ENCODE measurements around the gene SRGAP3. TPM values are rescaled to one million over a fixed set of nuclear protein-coding genes. Genes with fewer than 3 reads are reported as not detected.
"Not testable (repeated sequence)": the region's sequence is repeated elsewhere in the genome, so short reads cannot be mapped to it uniquely, and the experiment has no call there.

SRGAP3 gene
- total RNA-seq, 2 experiments from 2014 or later = 2.2 to 3.5 TPM

DNA sequence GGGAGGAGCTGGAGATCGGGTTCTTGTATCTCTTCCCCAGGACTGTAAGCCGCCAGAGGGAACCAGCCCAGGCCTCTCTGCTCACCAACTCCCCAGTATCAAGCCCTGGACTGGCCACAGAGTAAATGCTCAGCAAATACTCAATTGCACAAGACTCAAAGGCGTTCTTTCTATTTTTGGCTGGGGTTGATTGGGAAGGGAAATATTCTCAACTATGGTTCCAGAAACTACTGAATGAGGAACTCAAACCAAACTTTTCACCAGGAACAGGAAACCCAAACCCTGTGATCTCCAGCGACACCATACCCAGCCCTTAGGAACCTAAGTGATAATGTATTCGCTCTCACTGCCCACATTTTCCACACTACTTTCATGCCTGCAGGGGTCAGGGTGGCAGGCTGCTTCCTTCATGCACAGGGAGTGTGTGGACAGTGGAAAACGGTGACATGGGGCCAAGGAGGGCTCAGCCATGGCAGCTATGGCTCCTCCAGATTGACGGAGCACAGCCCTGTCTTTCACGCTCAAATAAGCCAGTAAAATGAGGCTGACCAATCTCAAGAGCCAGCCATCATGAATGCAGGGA lies 161.5 kb downstream of the SRGAP3 start:
- ChIA-PET POLR2A (no interaction called here), CTCF (no interaction called here)
- H3K4me1 Mint-ChIP-seq (ENCODE audit: low read depth) = no peaks in the 10 kb centered on the region
- H3K27ac Mint-ChIP-seq = no peak overlapping the region
- H3K27me3 Mint-ChIP-seq = no peaks in the 10 kb centered on the region
- no peaks in the 10 kb centered on the region for H3K36me3 Mint-ChIP-seq
- no peak overlapping the region for H3K4me3 Mint-ChIP-seq
- no peaks in the 10 kb centered on the region for H3K9me3 Mint-ChIP-seq
- intact Hi-C loops (cut with micrococcal nuclease) = no loop called here
- no peak for DNase-seq

DNA sequence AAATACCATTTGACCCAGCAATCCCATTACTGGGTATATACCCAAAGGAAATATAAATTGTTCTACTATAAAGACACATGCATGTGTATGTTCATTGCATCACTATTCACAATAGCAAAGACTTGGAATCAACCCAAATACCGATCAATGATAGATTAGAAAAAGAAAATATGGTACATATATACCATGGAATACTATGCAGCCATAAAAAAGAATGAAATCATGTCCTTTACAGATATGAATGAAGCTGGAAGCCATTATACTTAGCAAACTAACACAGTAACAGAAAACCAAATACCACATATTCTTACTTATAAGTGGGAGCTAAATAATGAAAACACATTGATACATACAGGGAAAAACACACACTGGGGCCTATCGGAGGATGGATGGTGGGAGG lies 164.0 kb downstream of the SRGAP3 start:
- H3K4me3 Mint-ChIP-seq; H3K27ac Mint-ChIP-seq; POLR2A ChIA-PET; H3K27me3 Mint-ChIP-seq; H3K36me3 Mint-ChIP-seq; H3K9me3 Mint-ChIP-seq; intact Hi-C loops (cut with micrococcal nuclease); H3K4me1 Mint-ChIP-seq (ENCODE audit: low read depth); DNase-seq: not testable (repeated sequence)
- CTCF ChIA-PET = interaction anchor here (1.4 kb wide), 1 partner anchor 218 kb away, joined by 5 read pairs; no protein-coding TSS in a partner anchor

DNA sequence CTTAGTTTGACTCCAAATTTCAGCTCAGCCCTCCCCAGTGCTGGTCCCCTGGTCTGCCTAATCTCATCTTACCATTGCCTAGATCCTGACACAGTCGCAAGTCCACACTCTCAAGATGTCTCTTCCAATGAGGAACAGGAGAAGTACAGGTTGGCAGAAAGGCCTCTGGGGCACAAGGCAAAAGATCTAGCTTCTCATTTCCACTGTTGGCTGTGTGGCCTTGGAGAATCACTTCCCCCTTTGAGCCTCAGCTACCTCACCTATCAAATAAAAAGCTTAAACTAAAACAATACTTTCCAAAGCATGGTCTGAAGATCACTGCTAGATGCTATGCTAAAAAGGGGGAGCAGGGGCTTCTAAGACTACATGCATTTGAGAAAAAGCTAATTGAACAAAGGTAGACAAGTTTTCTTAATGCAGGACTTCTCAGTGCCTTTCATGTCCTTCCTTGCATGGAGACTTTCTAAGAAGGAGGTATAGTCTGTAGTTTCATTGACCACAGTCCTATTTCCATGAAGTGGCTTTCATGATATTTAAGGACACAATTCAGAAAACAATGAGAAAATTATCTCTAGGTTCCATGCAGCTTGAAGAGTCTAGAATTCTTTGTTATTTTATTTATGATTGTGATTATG lies 168.1 kb downstream of the SRGAP3 start:
- ChIA-PET POLR2A (no interaction called here), CTCF (interaction anchor here (1.9 kb wide), 1 partner anchor 93 kb away, joined by 5 read pairs; no protein-coding TSS in a partner anchor)
- H3K36me3 Mint-ChIP-seq = no peaks in the 10 kb centered on the region
- intact Hi-C loops (cut with micrococcal nuclease) = no loop called here
- DNase-seq = no peak
- peaks cover 9% of the 10 kb centered on the region for H3K4me1 Mint-ChIP-seq (ENCODE audit: low read depth)
- H3K4me3 Mint-ChIP-seq = no peak overlapping the region
- peaks cover 2% of the 10 kb centered on the region for H3K27me3 Mint-ChIP-seq
- H3K27ac Mint-ChIP-seq = no peak overlapping the region
- no peaks in the 10 kb centered on the region for H3K9me3 Mint-ChIP-seq

DNA sequence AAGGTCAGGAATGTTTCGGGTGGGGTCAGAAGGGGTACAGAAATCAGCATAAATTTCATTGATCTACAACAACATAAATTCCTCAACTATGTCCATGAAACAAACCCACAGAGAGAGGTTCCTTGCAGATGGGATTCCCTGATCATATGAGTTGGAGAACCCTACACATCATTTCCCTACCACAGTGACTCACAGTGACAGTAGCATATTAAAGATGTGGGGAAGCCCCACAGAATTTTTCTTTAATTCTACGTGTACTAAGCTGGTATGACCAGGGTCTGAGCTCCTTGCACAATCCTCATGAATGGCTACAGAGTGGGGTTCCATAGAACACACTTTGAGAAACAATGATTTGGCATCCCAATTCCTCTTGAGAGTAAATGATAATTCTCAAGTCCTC lies 169.3 kb downstream of the SRGAP3 start:
- H3K4me3 Mint-ChIP-seq = no peak overlapping the region
- DNase-seq = no peak
- POLR2A ChIA-PET = no interaction called here
- intact Hi-C loops (cut with micrococcal nuclease) = no loop called here
- H3K27ac Mint-ChIP-seq = no peak overlapping the region
- H3K36me3 Mint-ChIP-seq = no peaks in the 10 kb centered on the region
- CTCF ChIA-PET = interaction anchor here (1.9 kb wide), 1 partner anchor 92 kb away, joined by 5 read pairs; no protein-coding TSS in a partner anchor
- no peaks in the 10 kb centered on the region for H3K9me3 Mint-ChIP-seq
- H3K4me1 Mint-ChIP-seq (ENCODE audit: low read depth) = peaks cover 9% of the 10 kb centered on the region
- H3K27me3 Mint-ChIP-seq = peaks cover 2% of the 10 kb centered on the region

DNA sequence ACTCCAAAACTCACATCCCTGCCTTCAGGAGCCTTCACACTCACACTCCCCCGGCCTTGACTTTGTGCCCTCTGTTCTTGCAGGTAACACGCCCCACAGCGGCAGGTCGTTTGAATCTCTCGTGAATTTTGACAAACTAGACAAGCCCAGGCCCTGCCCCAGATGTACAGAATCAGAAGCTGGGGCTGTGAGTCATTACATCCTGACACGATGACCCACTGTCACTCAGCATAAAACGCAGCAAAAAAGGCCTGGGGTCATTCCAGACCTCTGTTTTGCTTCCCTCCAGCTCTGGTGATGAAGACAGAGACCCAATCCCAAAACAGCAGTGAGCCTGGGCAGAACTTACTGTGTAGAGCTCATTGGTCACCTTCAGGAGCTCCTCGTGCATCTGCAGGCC lies 169.8 kb downstream of the SRGAP3 start:
- Mint-ChIP-seq H3K36me3 (no peaks in the 10 kb centered on the region), H3K27ac (no peak overlapping the region), H3K4me3 (no peak overlapping the region), H3K9me3 (no peaks in the 10 kb centered on the region), H3K27me3 (peaks cover 2% of the 10 kb centered on the region), H3K4me1 (ENCODE audit: low read depth) (peaks cover 9% of the 10 kb centered on the region)
- ChIA-PET POLR2A (no interaction called here), CTCF (interaction anchor here (1.9 kb wide), 1 partner anchor 92 kb away, joined by 5 read pairs; no protein-coding TSS in a partner anchor)
- intact Hi-C loops (cut with micrococcal nuclease) = loop anchor here (5.0 kb wide), 1 partner anchor 223 kb away; no protein-coding TSS in a partner anchor
- DNase-seq = no peak

DNA sequence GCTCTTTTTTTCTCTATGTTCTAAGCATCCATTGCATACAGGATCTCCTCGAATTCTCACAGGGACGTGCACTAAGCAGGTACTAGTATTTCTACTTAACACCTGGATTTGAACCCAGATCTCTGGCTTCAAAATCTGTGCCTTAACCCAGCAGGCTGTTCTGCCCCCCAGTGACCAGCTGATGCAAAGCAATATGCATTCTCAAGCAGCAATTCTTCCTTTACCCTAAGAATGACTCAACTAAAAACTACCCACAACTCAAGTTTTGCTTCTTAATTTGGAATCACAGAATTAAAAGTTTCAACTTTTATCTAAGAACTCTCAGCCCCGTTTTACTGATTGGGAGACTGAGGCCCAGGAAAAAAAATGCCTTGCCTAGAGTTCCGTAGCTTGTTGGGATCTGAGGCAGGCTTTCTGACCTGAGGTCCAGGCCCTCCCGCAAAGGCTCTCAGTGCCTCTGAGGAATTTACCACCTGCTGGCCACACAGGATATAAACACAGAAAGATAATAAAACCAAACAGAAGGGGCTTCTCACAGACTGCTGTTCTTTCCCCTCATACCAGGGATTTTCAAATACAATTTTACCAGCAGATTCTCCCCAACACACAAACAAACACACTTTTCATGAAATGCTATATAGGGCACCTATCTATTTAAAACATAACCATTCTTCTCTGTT lies 170.7 kb downstream of the SRGAP3 start:
- CTCF ChIA-PET = no interaction called here
- POLR2A ChIA-PET = no interaction called here
- Mint-ChIP-seq H3K27ac (no peak overlapping the region), H3K4me3 (no peak overlapping the region), H3K4me1 (ENCODE audit: low read depth) (peaks cover 9% of the 10 kb centered on the region), H3K36me3 (no peaks in the 10 kb centered on the region), H3K9me3 (no peaks in the 10 kb centered on the region), H3K27me3 (peaks cover 2% of the 10 kb centered on the region)
- DNase-seq = peak; percentile 18
- intact Hi-C loops (cut with micrococcal nuclease) = loop anchor here (5.0 kb wide), 1 partner anchor 224 kb away; no protein-coding TSS in a partner anchor

DNA sequence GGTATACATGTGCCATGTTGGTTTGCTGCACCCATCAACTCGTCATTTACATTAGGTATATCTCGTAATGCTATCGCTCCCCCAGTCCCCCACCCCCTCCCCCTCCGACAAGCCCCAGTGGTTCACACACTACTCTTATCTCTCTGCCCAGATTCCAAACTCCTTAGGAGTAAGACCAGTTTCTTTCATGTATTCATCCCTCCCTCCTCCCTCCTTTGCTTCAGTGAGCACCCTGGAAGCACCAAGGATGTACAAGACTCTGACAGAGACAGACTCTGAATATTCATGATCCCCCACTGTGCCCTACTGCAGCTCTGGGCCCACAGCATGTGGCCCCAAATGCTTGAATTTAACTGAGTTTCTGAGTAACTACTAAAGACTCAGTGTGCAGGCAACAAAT lies 172.4 kb downstream of the SRGAP3 start:
- ChIA-PET CTCF (interaction anchor here (0.6 kb wide), 1 partner anchor 63 kb away, joined by 3 read pairs; no protein-coding TSS in a partner anchor), POLR2A (no interaction called here)
- H3K27me3 Mint-ChIP-seq = peaks cover 2% of the 10 kb centered on the region
- H3K4me3 Mint-ChIP-seq = no peak overlapping the region
- no peaks in the 10 kb centered on the region for H3K9me3 Mint-ChIP-seq
- intact Hi-C loops (cut with micrococcal nuclease) = loop anchor here (5.0 kb wide), 1 partner anchor 225 kb away; no protein-coding TSS in a partner anchor
- no peak for DNase-seq
- peaks cover 9% of the 10 kb centered on the region for H3K4me1 Mint-ChIP-seq (ENCODE audit: low read depth)
- H3K36me3 Mint-ChIP-seq = no peaks in the 10 kb centered on the region
- H3K27ac Mint-ChIP-seq = no peak overlapping the region

DNA sequence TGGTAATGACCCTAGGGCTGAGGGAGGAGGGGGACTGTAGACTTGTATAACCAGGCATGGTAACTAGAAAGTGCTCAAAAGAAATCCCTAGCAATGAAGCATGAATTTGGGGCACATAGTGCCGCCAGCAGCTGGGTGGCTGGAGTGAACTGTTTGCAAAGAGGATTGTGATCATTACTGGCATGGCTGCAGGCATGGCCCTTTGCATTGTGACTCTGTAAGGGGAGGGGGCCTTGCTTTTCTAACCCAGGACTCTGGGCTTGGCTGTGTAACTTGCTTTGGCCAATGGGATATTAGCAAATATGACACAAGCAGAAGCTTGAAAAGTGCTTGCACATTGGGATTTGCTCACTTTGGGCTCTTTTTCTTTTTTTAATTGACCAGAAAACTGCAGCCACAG lies 173.7 kb downstream of the SRGAP3 start:
- DNase-seq = no peak
- CTCF ChIA-PET = no interaction called here
- no peaks in the 10 kb centered on the region for H3K27me3 Mint-ChIP-seq

DNA sequence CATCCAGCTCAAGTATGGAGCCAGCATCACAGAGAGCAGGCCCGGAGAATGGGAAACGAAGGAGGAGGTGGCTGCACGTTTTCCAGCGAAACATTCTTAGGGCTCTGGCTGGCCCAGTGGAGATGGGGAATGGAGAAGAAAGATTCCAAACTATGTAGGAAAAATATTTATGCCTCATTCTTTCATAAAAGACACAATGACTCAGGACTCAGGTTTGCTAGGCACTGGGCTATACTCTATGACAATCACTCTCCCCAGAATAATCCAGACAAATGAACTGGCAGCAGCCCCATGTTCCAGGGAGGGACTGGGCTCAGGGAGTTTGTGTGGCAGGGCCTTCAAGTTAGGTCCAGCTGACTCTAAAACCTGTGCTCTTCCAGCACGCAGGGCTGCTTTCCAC lies 175.4 kb downstream of the SRGAP3 start:
- CTCF ChIA-PET = no interaction called here
- no peak for DNase-seq
- POLR2A ChIA-PET = no interaction called here

More for the DNA sequence above, 173.7 kb downstream of the SRGAP3 start:
- H3K4me1 Mint-ChIP-seq (ENCODE audit: low read depth) = peaks cover 9% of the 10 kb centered on the region
- intact Hi-C loops (cut with micrococcal nuclease) = loop anchor here (5.0 kb wide), 1 partner anchor 227 kb away; no protein-coding TSS in a partner anchor
- no peaks in the 10 kb centered on the region for H3K9me3 Mint-ChIP-seq
- H3K4me3 Mint-ChIP-seq = no peak overlapping the region
- no peak overlapping the region for H3K27ac Mint-ChIP-seq
- POLR2A ChIA-PET = no interaction called here
- no peaks in the 10 kb centered on the region for H3K36me3 Mint-ChIP-seq

DNA sequence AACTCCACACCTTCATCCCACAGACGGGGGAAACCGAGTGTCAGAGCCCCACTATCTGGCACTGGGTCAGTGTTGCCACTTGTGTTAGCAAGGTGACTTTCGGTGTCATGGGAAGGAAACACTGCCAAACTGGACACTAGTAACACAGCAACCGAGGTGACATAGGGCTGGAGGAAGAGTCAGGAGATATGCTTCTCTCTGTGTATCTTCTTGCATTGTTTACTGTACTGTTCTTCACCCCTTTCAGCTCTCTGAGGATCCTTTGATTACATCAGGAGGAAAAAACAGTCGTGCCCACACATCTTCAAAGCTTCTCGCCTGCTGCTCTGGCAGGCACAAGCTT lies 176.8 kb downstream of the SRGAP3 start:
- no peaks in the 10 kb centered on the region for H3K27me3 Mint-ChIP-seq
- H3K9me3 Mint-ChIP-seq = no peaks in the 10 kb centered on the region
- H3K4me3 Mint-ChIP-seq = no peak overlapping the region
- CTCF ChIA-PET = no interaction called here
- no peaks in the 10 kb centered on the region for H3K36me3 Mint-ChIP-seq
- DNase-seq = no peak
- POLR2A ChIA-PET = no interaction called here
- no peak overlapping the region for H3K27ac Mint-ChIP-seq
- intact Hi-C loops (cut with micrococcal nuclease) = no loop called here
- no peaks in the 10 kb centered on the region for H3K4me1 Mint-ChIP-seq (ENCODE audit: low read depth)

More for the DNA sequence above, 175.4 kb downstream of the SRGAP3 start:
- H3K27me3 Mint-ChIP-seq = no peaks in the 10 kb centered on the region
- no peaks in the 10 kb centered on the region for H3K36me3 Mint-ChIP-seq
- peaks cover 3% of the 10 kb centered on the region for H3K4me1 Mint-ChIP-seq (ENCODE audit: low read depth)
- intact Hi-C loops (cut with micrococcal nuclease) = no loop called here
- no peak overlapping the region for H3K4me3 Mint-ChIP-seq
- H3K27ac Mint-ChIP-seq = no peak overlapping the region
- H3K9me3 Mint-ChIP-seq = no peaks in the 10 kb centered on the region

DNA sequence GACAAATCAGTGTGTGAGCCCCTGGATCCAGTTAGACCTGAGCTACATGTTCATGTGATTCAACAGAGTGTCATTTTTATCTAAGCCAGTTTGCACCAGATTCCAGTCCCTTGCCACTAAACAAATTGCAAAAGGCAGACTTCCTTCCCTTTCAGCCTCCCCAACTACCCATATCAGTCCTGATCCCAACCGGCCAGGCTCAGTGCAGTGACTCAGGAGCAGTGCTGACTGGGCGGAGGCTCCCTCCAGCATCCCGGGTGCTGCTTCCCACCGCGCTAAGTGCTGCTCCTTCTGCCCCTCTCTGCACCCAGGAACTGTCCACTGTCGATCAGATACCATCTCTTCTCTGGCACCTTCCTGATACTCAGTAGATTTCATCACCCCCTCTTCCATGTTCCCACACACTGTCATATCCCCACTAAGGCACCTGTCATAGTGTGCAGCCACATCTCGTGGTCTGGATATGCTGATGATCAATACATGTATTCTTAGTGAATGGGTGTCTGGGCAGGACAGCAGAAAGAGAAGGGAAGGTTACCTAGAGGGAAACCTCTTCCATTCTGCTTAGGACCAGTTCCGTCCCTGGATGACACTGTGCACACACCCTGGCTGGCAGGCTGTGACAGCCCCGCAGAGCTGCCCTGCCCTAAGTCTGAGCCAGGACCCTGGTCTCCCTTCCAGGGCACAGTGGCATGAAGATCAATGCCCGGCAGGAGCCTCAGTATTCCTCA lies 177.3 kb downstream of the SRGAP3 start:
- intact Hi-C loops (cut with micrococcal nuclease) = no loop called here
- ChIA-PET POLR2A (no interaction called here), CTCF (no interaction called here)
- Mint-ChIP-seq H3K9me3 (no peaks in the 10 kb centered on the region), H3K27ac (no peak overlapping the region), H3K36me3 (no peaks in the 10 kb centered on the region), H3K4me3 (no peak overlapping the region), H3K4me1 (ENCODE audit: low read depth) (no peaks in the 10 kb centered on the region), H3K27me3 (no peaks in the 10 kb centered on the region)
- DNase-seq = no peak

DNA sequence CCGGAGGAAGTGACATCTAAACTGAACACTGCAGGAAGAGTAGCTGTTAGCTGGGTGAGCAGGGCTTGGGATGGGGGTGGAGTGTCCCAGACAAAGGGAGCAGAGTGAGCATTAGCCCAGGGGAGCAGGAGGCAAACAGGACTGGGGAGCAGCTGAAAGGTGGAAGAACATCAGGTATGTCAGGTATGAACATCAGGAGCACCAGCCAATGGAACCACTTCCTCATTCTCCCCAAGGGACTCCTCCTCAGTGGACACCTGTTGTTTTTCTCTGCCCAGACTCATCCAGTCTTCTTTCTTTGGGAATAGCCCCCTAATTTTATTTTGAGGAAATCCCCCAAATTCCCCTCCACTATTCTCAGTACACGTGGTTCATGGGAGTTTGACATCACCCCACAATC lies 178.5 kb downstream of the SRGAP3 start:
- ChIA-PET CTCF (no interaction called here), POLR2A (no interaction called here)
- Mint-ChIP-seq H3K4me3 (no peak overlapping the region), H3K27ac (no peak overlapping the region), H3K36me3 (no peaks in the 10 kb centered on the region), H3K4me1 (ENCODE audit: low read depth) (no peaks in the 10 kb centered on the region), H3K9me3 (no peaks in the 10 kb centered on the region), H3K27me3 (no peaks in the 10 kb centered on the region)
- no peak for DNase-seq
- intact Hi-C loops (cut with micrococcal nuclease) = no loop called here
